ENCODE data around the gene GTPBP6. TPM values are rescaled to one million over a fixed set of nuclear protein-coding genes. Genes with fewer than 3 reads are reported as not detected.

GTPBP6 gene
- total RNA-seq, 1 donor from 2014 or later = 53.5 TPM

DNA sequence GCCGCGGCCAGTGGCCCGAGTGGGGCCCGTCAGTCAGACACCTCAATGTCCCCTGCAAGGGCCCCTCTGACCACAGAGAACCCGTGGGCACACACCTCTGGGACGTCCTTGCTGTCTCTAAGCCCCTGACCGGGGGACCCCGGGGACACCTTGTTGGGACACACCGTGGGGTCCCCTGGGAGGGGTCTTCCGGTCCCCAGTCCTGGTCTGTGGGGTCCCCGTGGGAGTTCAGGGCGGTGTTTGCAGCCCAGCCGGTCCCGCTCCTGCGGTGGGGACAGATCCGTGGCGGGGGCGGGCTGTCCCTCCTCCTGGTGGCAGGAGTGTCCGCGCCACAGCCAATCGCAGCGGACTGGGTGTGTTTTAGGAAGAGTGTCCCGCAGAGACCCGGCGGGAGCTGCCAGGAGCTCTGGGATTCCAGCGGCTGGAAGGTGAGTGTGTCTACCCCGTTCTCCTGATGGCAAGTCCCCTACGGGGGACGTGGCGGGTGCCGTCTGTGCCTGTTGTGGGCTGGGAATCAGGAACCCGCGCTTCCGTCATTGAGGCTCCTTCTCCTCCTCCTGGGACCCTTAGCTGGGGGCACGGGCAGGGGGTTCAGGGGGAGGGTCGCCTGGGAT, 42.5 kb downstream of the GTPBP6 start:
- TF ChIP-seq, protein P1, sequence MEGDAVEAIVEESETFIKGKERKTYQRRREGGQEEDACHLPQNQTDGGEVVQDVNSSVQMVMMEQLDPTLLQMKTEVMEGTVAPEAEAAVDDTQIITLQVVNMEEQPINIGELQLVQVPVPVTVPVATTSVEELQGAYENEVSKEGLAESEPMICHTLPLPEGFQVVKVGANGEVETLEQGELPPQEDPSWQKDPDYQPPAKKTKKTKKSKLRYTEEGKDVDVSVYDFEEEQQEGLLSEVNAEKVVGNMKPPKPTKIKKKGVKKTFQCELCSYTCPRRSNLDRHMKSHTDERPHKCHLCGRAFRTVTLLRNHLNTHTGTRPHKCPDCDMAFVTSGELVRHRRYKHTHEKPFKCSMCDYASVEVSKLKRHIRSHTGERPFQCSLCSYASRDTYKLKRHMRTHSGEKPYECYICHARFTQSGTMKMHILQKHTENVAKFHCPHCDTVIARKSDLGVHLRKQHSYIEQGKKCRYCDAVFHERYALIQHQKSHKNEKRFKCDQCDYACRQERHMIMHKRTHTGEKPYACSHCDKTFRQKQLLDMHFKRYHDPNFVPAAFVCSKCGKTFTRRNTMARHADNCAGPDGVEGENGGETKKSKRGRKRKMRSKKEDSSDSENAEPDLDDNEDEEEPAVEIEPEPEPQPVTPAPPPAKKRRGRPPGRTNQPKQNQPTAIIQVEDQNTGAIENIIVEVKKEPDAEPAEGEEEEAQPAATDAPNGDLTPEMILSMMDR (conservative IDR thresholded peaks at IDR 0.05) = peak; percentile 22
- no peaks in the 10 kb centered on the region for H3K9me3 Mint-ChIP-seq
- H3K4me3 Mint-ChIP-seq = peak overlapping the region; percentile 83
- peaks cover 10% of the 10 kb centered on the region for H3K4me1 Mint-ChIP-seq (ENCODE audit: unreplicated experiment)
- no peak for DNase-seq (ENCODE audit: extremely low spot score, unreplicated experiment)
- peak overlapping the region; percentile 67 for H3K27ac Mint-ChIP-seq
- H3K36me3 Mint-ChIP-seq = no peaks in the 10 kb centered on the region
- no peaks in the 10 kb centered on the region for H3K27me3 Mint-ChIP-seq

DNA sequence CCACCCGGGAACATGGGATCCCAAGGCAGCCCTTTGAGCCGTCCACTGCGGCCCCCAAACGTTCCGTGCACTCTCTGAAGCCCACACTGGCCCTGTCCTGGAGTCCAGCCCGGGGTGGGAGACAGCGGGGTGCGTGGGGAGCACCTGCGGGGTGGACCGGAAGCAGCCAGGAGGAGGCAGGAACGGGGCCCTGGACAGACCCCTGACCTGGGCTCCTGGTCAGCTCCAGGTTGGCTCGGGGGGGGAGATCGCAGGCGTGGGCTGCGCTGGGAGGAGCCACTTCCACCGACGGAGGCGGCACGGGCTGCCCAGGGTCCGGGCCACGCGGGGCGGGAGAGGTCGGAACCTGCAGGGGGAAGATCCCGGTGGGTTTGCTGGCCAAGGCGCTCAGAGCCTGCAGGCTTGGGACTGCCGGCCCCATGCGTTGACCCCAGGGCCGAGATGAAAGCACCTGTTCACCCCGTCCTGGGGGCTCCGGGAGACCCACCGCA, 43.1 kb downstream of the GTPBP6 start:
- no peak overlapping the region for H3K27ac Mint-ChIP-seq
- H3K9me3 Mint-ChIP-seq = no peaks in the 10 kb centered on the region
- DNase-seq (ENCODE audit: extremely low spot score, unreplicated experiment) = no peak
- peak overlapping the region; percentile 78 for H3K4me3 Mint-ChIP-seq
- no peaks in the 10 kb centered on the region for H3K36me3 Mint-ChIP-seq
- no peaks in the 10 kb centered on the region for H3K27me3 Mint-ChIP-seq
- H3K4me1 Mint-ChIP-seq (ENCODE audit: unreplicated experiment) = peaks cover 10% of the 10 kb centered on the region
- TF ChIP-seq, protein P1 (conservative IDR thresholded peaks at IDR 0.05) = no peak

DNA sequence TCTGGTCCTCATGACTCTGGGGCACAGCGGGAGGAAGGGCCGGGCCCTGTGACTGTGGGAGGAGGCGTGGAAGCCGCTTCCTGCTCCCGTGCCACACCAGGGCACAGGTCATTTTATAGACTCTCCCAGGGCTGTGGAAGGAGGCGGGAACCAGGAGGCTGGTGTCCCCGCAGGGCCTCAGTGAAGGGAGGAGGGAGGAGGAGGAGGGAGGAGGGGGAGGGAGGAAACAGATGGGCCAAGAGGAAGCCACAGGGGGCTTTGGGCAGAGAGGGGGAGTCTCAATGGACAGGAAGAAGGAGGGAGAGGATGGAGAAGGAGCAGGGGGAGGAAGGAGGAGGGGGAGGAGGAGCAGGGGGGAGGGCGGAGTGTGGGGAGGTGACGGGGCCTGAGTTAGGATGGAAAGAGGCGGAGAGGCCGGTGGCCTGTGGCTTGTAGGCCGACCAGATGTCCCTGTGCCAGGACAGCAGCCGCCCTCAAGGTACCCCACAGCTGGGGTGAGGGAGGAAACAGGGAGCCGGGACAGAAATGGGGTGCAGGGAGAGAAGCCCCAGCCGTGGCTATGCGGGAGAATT, 43.6 kb downstream of the GTPBP6 start:
- H3K4me3 Mint-ChIP-seq = peak overlapping the region; percentile 78
- no peaks in the 10 kb centered on the region for H3K27me3 Mint-ChIP-seq
- no peaks in the 10 kb centered on the region for H3K36me3 Mint-ChIP-seq
- TF ChIP-seq, protein P1 (conservative IDR thresholded peaks at IDR 0.05) = no peak
- DNase-seq (ENCODE audit: extremely low spot score, unreplicated experiment) = no peak
- H3K27ac Mint-ChIP-seq = no peak overlapping the region
- H3K9me3 Mint-ChIP-seq = no peaks in the 10 kb centered on the region
- H3K4me1 Mint-ChIP-seq (ENCODE audit: unreplicated experiment) = peaks cover 10% of the 10 kb centered on the region

DNA sequence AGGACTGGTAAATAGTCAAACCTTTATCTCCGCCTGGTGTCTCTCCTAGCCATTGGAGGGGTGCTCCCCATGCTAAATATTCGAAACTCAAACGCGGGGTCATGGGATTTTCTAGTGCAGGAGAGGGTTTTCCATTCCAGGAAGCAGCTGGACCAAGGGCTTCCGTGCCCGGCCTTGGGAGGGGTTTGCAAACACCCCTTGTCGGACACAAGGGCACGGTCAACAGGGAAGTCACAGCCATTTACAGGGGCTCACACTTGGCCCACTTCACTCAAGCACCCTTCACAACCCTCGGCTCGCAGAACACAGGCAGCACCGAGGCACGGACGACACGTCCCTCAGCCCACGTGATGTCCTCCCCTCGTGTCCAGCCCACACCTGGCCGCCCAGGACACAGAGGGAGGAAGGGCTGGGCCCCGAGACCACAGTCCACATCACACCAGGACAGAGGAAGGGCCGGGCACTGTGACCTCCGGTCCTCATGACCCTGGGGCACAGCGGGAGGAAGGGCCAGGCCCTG, 47.7 kb downstream of the GTPBP6 start:
- Mint-ChIP-seq H3K9me3 (no peaks in the 10 kb centered on the region), H3K4me1 (ENCODE audit: unreplicated experiment) (no peaks in the 10 kb centered on the region), H3K4me3 (no peak overlapping the region), H3K36me3 (no peaks in the 10 kb centered on the region), H3K27ac (no peak overlapping the region), H3K27me3 (no peaks in the 10 kb centered on the region)
- TF ChIP-seq, protein P1 (conservative IDR thresholded peaks at IDR 0.05) = no peak
- peak; percentile 37 for DNase-seq (ENCODE audit: extremely low spot score, unreplicated experiment)

DNA sequence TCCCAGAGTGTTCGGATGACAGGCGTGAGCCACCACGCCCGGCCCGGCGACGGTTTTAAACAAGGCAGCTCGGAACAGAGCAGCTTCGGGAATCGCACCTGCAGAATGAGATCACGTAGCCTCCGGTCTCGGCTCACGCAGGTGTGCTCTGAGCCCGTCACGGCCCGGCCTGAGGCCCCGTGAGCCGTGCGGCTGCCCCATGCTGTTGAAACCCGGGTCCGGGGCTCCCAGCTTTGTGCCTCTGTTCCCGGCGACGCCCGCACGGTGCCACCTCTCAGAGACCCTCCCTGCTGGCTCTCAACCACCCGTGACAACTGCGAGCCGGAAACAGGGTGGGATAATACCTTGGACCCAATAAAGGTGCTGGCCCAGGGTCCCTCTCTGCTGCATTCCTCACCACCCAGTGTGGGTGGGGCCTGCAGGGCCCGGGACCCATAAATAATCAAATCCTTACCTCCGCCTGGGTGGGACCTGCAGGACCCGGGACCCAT, 50.8 kb downstream of the GTPBP6 start:
- TF ChIP-seq, protein P1 (conservative IDR thresholded peaks at IDR 0.05) = no peak
- H3K4me3 Mint-ChIP-seq = no peak overlapping the region
- H3K27me3 Mint-ChIP-seq = no peaks in the 10 kb centered on the region
- no peaks in the 10 kb centered on the region for H3K36me3 Mint-ChIP-seq
- peaks cover 4% of the 10 kb centered on the region for H3K4me1 Mint-ChIP-seq (ENCODE audit: unreplicated experiment)
- peak overlapping the region; percentile 78 for H3K27ac Mint-ChIP-seq
- peak; percentile 67 for DNase-seq (ENCODE audit: extremely low spot score, unreplicated experiment)
- H3K9me3 Mint-ChIP-seq = no peaks in the 10 kb centered on the region

Measured in type B pancreatic cell (in vitro differentiated cells).